Measurements from ENCODE around the gene PI4KB. TPM values are rescaled to one million over a fixed set of nuclear protein-coding genes. Genes with fewer than 3 reads are reported as not detected.
A peak's percentile ranks its signal among the peaks of the same experiment; 100 is the strongest.

The PI4KB gene
- polyA plus RNA-seq, 4 donors, result 30.3 to 52.5 (median 33.8) TPM

DNA sequence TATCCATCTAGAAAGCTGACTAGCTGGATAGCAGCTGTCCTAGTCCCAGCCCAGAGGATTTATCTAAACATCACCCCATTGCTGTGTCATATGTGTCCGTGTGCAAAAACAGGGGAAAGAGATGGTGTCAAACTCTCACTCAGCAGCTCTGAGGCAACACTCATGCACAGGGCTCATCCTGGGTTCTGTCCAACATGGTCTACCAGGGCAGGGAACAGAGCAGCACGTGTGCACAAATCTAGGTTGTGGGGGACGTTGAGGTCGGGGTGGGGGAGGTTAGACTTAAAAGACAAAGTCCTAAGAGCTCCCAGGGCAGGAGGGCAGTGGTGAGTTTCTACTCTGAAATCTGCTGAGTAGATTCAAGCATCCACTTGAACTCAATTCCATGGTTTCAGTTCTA, 16.2 kb downstream of the PI4KB start:
- H3K4me1 ChIP-seq (ENCODE audit: control insufficient read depth in 3 of 3, insufficient read depth in 2 of 3, low read depth in 1 of 3, low read length in 2 of 3), result peaks cover 4 to 38% (median 7%) of the 10 kb centered on the region in 3 donors
- WGBS, 3 donors, result 32 to 65% (median 43%) methylated on average over 4 of the region's 4 CpGs
- peak; percentile 15 to 35 for DNase-seq
- H3K27me3 ChIP-seq (ENCODE audit: control insufficient read depth in 3 of 3, insufficient read depth in 3 of 3, low read length in 3 of 3), result no peaks in the 10 kb centered on the region
- FAIRE-seq, result no peak
- H3K27ac ChIP-seq (ENCODE audit: low read depth in 1 of 3, low read length in 2 of 3), result peak overlapping the region; percentile 17 to 89 (median 42)
- no peak overlapping the region for H3K4me3 ChIP-seq (ENCODE audit: low read depth in 1 of 3, low read length in 3 of 3)
- H3K9me3 ChIP-seq (ENCODE audit: control insufficient read depth in 2 of 2, insufficient read depth in 1 of 2, low read depth in 1 of 2, low read length in 1 of 2), result no peaks in the 10 kb centered on the region
- H3K36me3 ChIP-seq (ENCODE audit: control insufficient read depth in 3 of 3, insufficient read depth in 2 of 3, low read depth in 1 of 3, low read length in 3 of 3), result peaks cover 5 to 74% (median 8%) of the 10 kb centered on the region in 3 donors

DNA sequence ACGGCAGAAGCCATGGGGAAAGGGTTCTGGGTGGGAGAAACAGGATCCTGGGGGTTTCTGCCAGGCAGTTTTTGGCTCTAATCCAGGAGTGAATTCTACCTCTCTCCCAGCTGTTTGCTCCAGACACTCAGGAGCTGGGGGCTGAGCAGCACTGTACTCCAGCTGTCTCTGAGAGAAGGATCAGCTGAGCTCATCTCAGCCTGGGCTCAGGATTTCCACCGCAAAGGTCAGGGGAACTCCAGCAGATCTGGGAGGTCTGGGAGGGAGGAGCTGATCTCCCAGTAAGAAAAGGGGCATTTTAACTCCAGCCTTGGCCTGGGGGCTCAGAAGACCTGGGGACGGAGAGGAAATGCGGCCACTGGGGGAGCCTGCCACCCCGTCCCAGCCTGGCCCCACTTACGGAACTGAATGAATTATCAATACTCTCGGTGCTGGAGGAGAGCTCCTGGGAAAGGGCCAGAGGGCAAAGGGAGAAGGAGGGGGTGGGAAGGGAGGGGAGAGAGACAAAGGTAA, 17.3 kb downstream of the PI4KB start:
- 31 to 50% (median 34%) methylated on average over 7 of the region's 7 CpGs for WGBS, 3 donors
- DNase-seq (peak; percentile 59 to 80), FAIRE-seq (no peak)
- Histone ChIP-seq H3K27ac (ENCODE audit: low read depth in 1 of 3, low read length in 2 of 3) (peak overlapping the region; percentile 46 to 89 (median 67)), H3K4me1 (ENCODE audit: control insufficient read depth in 3 of 3, insufficient read depth in 2 of 3, low read depth in 1 of 3, low read length in 2 of 3) (peaks cover 4 to 38% (median 7%) of the 10 kb centered on the region in 3 donors), H3K4me3 (ENCODE audit: low read depth in 1 of 3, low read length in 3 of 3) (no peak overlapping the region), H3K27me3 (ENCODE audit: control insufficient read depth in 3 of 3, insufficient read depth in 3 of 3, low read length in 3 of 3) (no peaks in the 10 kb centered on the region), H3K9me3 (ENCODE audit: control insufficient read depth in 2 of 2, insufficient read depth in 1 of 2, low read depth in 1 of 2, low read length in 1 of 2) (no peaks in the 10 kb centered on the region), H3K36me3 (ENCODE audit: control insufficient read depth in 3 of 3, insufficient read depth in 2 of 3, low read depth in 1 of 3, low read length in 3 of 3) (peaks cover 13 to 73% (median 13%) of the 10 kb centered on the region in 3 donors)

DNA sequence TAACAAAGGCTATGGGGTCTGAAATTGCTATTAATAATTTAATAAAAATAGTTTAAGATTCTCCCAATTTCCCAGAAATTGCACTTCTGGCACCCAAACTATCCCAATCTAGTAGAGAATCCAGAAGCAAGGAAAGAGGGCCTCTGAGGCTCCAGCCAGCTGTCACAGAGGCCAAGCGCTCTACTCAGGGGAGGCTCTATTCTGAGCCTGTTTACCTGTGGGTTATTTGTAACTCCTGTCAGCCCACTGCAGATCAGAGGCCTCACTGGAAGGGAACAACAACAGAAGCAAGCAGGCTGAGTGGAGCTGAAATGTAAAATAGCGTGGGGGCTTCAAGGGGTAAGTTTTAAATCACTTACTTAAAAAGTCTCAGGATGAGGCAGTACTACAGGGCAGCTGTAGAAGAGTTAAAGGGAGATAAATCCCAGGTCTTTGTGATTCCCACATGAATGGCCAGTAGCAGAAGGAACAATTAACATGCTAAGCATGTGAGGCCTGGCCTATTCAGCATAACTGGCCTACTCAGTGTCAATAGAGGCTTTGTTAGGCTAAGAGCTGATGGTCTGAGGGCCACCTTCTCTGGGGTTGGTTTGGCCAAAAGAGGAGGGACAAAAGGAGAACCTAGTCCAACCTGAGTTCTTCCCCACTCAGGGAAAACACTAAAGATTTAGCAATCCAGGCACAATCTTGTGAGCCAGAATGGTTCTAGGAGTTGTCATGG, 32.3 kb downstream of the PI4KB start:
- no peaks in the 10 kb centered on the region for H3K4me1 ChIP-seq (ENCODE audit: control insufficient read depth in 3 of 3, insufficient read depth in 2 of 3, low read depth in 1 of 3, low read length in 2 of 3)
- no peak for FAIRE-seq
- WGBS, 3 donors, result 90 to 98% (median 96%) methylated on average over 2 of the region's 2 CpGs
- no peak overlapping the region for H3K4me3 ChIP-seq (ENCODE audit: low read depth in 1 of 3, low read length in 3 of 3)
- no peak overlapping the region for H3K27ac ChIP-seq (ENCODE audit: low read depth in 1 of 3, low read length in 2 of 3)
- H3K36me3 ChIP-seq (ENCODE audit: control insufficient read depth in 3 of 3, insufficient read depth in 2 of 3, low read depth in 1 of 3, low read length in 3 of 3), result peaks cover 21 to 86% (median 34%) of the 10 kb centered on the region in 3 donors
- no peaks in the 10 kb centered on the region for H3K27me3 ChIP-seq (ENCODE audit: control insufficient read depth in 3 of 3, insufficient read depth in 3 of 3, low read length in 3 of 3)
- H3K9me3 ChIP-seq (ENCODE audit: control insufficient read depth in 2 of 2, insufficient read depth in 1 of 2, low read depth in 1 of 2, low read length in 1 of 2), result no peaks in the 10 kb centered on the region
- DNase-seq, result no peak

DNA sequence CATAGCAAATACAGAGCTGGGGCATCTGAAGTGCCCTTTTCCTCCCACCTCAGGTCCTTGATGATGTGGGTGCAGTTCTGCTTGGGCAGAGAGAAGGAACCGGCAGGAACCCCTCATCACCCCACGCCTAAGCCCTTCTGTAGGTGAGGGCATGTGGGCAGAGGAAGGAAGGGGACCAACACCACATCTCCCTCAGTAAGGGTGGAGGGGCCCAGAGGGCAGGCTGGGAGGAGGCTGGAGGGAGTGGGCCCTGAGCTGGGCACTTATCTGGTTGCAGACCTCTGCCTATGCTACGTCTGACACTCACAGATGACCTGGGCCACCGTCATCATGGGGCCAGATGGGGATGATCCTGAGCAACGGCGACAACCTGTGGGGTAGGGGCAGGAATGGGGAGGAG, 34.1 kb downstream of the PI4KB start:
- Histone ChIP-seq H3K36me3 (ENCODE audit: control insufficient read depth in 3 of 3, insufficient read depth in 2 of 3, low read depth in 1 of 3, low read length in 3 of 3) (peaks cover 21 to 93% (median 35%) of the 10 kb centered on the region in 3 donors), H3K4me3 (ENCODE audit: low read depth in 1 of 3, low read length in 3 of 3) (no peak overlapping the region), H3K4me1 (ENCODE audit: control insufficient read depth in 3 of 3, insufficient read depth in 2 of 3, low read depth in 1 of 3, low read length in 2 of 3) (no peaks in the 10 kb centered on the region), H3K9me3 (ENCODE audit: control insufficient read depth in 2 of 2, insufficient read depth in 1 of 2, low read depth in 1 of 2, low read length in 1 of 2) (no peaks in the 10 kb centered on the region), H3K27ac (ENCODE audit: low read depth in 1 of 3, low read length in 2 of 3) (no peak overlapping the region), H3K27me3 (ENCODE audit: control insufficient read depth in 3 of 3, insufficient read depth in 3 of 3, low read length in 3 of 3) (no peaks in the 10 kb centered on the region)
- DNase-seq (no peak), FAIRE-seq (no peak)
- WGBS, 3 donors, result 84 to 87% (median 85%) methylated on average over 6 of the region's 6 CpGs

DNA sequence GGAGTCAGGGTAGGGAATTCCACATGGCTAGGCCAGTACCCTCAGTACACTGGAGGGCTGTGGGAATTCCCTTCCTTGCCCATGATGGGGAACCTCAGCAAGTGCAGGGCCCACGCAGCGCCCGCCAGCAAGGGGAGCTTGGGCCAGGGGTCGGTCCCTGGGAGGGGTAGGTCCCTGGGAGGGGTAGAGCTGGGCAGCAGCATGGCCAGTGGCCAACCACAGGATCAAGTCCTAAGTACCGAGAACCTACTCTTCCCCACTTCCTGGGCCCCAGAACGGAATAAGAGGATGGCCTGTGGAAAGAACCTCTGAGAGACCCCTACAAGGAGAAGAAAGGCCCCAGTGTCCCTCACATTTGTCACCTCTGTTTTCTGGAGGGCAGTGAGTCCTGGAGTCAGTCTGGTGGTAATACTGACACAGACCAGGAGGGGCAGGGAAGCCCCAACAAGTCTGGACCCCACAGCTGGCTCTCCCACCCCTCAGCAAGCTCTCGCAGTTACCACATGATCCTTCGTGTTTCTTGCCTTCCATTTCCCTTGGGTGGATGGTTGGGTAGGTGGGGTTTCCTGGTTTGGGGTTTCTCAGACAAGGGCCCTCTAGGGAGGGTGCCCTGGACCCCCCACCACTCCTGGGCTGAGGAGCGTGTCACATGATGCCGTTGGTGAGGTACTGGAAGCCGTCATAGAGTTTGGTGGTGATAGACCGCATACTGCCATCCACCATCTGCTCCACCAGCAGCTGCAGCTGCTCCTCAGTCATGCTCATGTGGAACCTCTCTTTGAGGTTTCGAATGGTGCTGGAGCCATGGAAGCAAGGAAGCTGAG, 34.8 kb downstream of the PI4KB start:
- Histone ChIP-seq H3K9me3 (ENCODE audit: control insufficient read depth in 2 of 2, insufficient read depth in 1 of 2, low read depth in 1 of 2, low read length in 1 of 2) (no peaks in the 10 kb centered on the region), H3K27ac (ENCODE audit: low read depth in 1 of 3, low read length in 2 of 3) (no peak overlapping the region), H3K4me3 (ENCODE audit: low read depth in 1 of 3, low read length in 3 of 3) (no peak overlapping the region), H3K27me3 (ENCODE audit: control insufficient read depth in 3 of 3, insufficient read depth in 3 of 3, low read length in 3 of 3) (no peaks in the 10 kb centered on the region), H3K4me1 (ENCODE audit: control insufficient read depth in 3 of 3, insufficient read depth in 2 of 3, low read depth in 1 of 3, low read length in 2 of 3) (no peaks in the 10 kb centered on the region), H3K36me3 (ENCODE audit: control insufficient read depth in 3 of 3, insufficient read depth in 2 of 3, low read depth in 1 of 3, low read length in 3 of 3) (peaks cover 17 to 96% (median 38%) of the 10 kb centered on the region in 3 donors)
- FAIRE-seq (no peak), DNase-seq (no peak)
- 82 to 86% (median 86%) methylated on average over 13 of the region's 13 CpGs for WGBS, 3 donors

DNA sequence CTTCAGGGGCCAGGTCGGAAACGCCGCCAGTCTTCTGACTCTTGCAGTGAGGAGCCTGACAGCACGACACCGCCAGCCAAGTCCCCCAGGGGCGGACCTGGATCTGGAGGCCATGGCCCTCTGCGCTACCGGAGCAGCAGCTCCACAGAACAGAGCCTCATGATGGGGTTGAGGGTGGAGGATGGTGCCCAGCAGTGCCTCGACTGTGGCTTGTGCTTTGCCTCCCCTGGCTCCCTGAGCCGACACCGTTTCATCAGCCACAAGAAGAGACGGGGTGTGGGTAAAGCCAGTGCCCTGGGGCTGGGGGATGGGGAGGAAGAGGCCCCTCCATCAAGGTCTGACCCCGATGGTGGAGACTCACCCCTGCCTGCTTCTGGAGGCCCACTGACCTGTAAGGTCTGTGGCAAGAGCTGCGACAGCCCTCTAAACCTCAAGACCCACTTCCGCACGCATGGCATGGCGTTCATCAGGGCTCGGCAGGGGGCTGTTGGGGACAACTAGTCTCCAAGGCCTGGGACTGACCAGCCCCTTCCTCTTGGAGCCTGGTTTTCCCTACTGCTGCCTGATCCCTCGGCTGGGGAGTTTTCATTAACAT, 36.4 kb downstream of the PI4KB start:
- WGBS, 3 donors, result 78 to 88% (median 85%) methylated on average over 16 to 19 of the region's 19 CpGs
- H3K4me1 ChIP-seq (ENCODE audit: control insufficient read depth in 3 of 3, insufficient read depth in 2 of 3, low read depth in 1 of 3, low read length in 2 of 3), result no peaks in the 10 kb centered on the region
- no peak overlapping the region for H3K4me3 ChIP-seq (ENCODE audit: low read depth in 1 of 3, low read length in 3 of 3)
- H3K36me3 ChIP-seq (ENCODE audit: control insufficient read depth in 3 of 3, insufficient read depth in 2 of 3, low read depth in 1 of 3, low read length in 3 of 3), result peaks cover 25 to 97% (median 49%) of the 10 kb centered on the region in 3 donors
- no peaks in the 10 kb centered on the region for H3K9me3 ChIP-seq (ENCODE audit: control insufficient read depth in 2 of 2, insufficient read depth in 1 of 2, low read depth in 1 of 2, low read length in 1 of 2)
- H3K27me3 ChIP-seq (ENCODE audit: control insufficient read depth in 3 of 3, insufficient read depth in 3 of 3, low read length in 3 of 3), result no peaks in the 10 kb centered on the region
- no peak overlapping the region for H3K27ac ChIP-seq (ENCODE audit: low read depth in 1 of 3, low read length in 2 of 3)
- DNase-seq, result no peak
- no peak for FAIRE-seq

DNA sequence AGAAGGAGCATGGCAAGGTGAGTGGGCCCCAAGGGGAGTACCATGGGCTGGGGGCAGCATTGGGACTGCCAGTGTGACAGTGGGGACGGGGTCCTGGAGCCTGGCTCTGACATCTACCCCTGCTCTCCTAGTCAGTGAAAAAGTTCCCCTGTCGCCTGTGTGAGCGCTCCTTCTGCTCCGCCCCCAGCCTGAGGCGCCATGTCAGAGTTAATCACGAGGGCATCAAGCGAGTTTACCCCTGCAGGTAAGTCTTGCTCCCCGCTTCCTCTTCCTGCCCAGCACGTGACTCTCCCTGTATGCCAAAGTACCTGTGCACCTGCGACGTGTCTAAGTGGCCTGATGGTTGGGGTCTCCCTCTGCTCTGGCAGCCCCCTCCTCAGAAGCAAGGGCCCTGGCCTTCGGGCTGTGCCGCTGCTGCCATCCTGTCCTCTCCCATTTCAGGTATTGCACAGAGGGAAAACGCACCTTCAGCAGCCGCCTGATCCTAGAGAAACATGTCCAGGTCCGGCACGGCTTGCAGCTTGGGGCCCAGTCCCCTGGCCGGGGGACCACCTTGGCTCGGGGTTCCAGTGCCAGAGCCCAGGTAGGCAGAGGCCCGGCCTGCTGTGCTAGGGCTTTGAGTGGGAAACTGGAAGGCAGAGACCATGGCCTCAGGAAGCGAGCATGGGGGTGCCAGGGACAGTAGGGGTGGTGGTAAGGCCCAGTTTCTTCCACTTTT, 37.1 kb downstream of the PI4KB start:
- H3K9me3 ChIP-seq (ENCODE audit: control insufficient read depth in 2 of 2, insufficient read depth in 1 of 2, low read depth in 1 of 2, low read length in 1 of 2), result no peaks in the 10 kb centered on the region
- DNase-seq, result no peak
- peaks cover 23 to 98% (median 48%) of the 10 kb centered on the region in 3 donors for H3K36me3 ChIP-seq (ENCODE audit: control insufficient read depth in 3 of 3, insufficient read depth in 2 of 3, low read depth in 1 of 3, low read length in 3 of 3)
- H3K4me3 ChIP-seq (ENCODE audit: low read depth in 1 of 3, low read length in 3 of 3), result no peak overlapping the region
- no peaks in the 10 kb centered on the region for H3K4me1 ChIP-seq (ENCODE audit: control insufficient read depth in 3 of 3, insufficient read depth in 2 of 3, low read depth in 1 of 3, low read length in 2 of 3)
- no peaks in the 10 kb centered on the region for H3K27me3 ChIP-seq (ENCODE audit: control insufficient read depth in 3 of 3, insufficient read depth in 3 of 3, low read length in 3 of 3)
- no peak overlapping the region for H3K27ac ChIP-seq (ENCODE audit: low read depth in 1 of 3, low read length in 2 of 3)
- WGBS, 3 donors, result 88% methylated on average over 21 of the region's 21 CpGs
- FAIRE-seq, result no peak
